Liver (tissue), 9 donors: ENCODE measurements around the gene GPR171. TPM values are rescaled to one million over a fixed set of nuclear protein-coding genes. Genes with fewer than 3 reads are reported as not detected.

Experiments
- DNase-seq: peaks from one replicate; pipeline ENCODE4 v3.0.0-alpha.2; 2017; ENCODE audit warnings: low spot score
- H3K27ac ChIP-seq, 2 donors: one replicate each; pipeline ENCODE4 v1.7.0; 2013; ENCODE audit warnings: inconsistent platforms in 2 of 2, low read length in 2 of 2, control low read depth in 1 of 2, low read depth in 1 of 2, mild to moderate bottlenecking in 1 of 2
- H3K27me3 ChIP-seq, 4 donors: one replicate each; pipeline versions ENCODE4 v1.6.1 to v1.7.0; 2013; ENCODE audit warnings: low read length in 3 of 4, inconsistent platforms in 1 of 4, mild to moderate bottlenecking in 1 of 4, moderate library complexity in 1 of 4; ENCODE audit not compliant: control insufficient read depth in 4 of 4, insufficient read depth in 4 of 4
- H3K36me3 ChIP-seq, 4 donors: one replicate each; pipeline versions ENCODE4 v1.6.1 to v1.7.0; 2013; ENCODE audit warnings: low read length in 3 of 4, mild to moderate bottlenecking in 3 of 4, low read depth in 1 of 4, moderate library complexity in 1 of 4; ENCODE audit not compliant: control insufficient read depth in 4 of 4, insufficient read depth in 3 of 4
- H3K4me1 ChIP-seq, 4 donors: one replicate each; pipeline versions ENCODE4 v1.6.1 to v1.7.0; 2013; ENCODE audit warnings: low read length in 3 of 4, mild to moderate bottlenecking in 3 of 4, moderate library complexity in 1 of 4; ENCODE audit not compliant: control insufficient read depth in 4 of 4, insufficient read depth in 4 of 4
- H3K4me3 ChIP-seq, 3 donors: one replicate each; pipeline versions ENCODE4 v1.6.1 to v1.7.0; 2013; ENCODE audit warnings: low read length in 3 of 3, control low read depth in 1 of 3, low read depth in 1 of 3, mild to moderate bottlenecking in 1 of 3
- H3K9ac ChIP-seq, 2 donors: one replicate each; pipeline ENCODE4 v1.7.0; 2013; ENCODE audit warnings: low read length in 2 of 2, mild to moderate bottlenecking in 2 of 2, moderate library complexity in 2 of 2, control low read depth in 1 of 2, low read depth in 1 of 2
- H3K9me3 ChIP-seq, 4 donors: one replicate each; pipeline versions ENCODE4 v1.6.1 to v1.7.0; 2013; ENCODE audit warnings: low read length in 3 of 4; ENCODE audit not compliant: control insufficient read depth in 4 of 4
- CTCF ChIP-seq: fragments of 150-350 bp; IDR thresholded peaks from 2 replicates; pipeline ENCODE4 v1.5.1; 2017; ENCODE audit warnings: improper control_type of control experiment, low read depth, low read length; ENCODE audit not compliant: missing input control
- EGR1 ChIP-seq, 2 donors: IDR thresholded peaks; 2 replicates each; pipeline ENCODE4 v1.6.1; 2016 to 2018; ENCODE audit warnings: antibody characterized with exemption in 2 of 2, low read depth in 2 of 2
- FOXA1 ChIP-seq: IDR thresholded peaks from 2 replicates; pipeline ENCODE4 v1.6.1; 2016; ENCODE audit warnings: antibody characterized with exemption
- FOXA2 ChIP-seq: IDR thresholded peaks from 2 replicates; pipeline ENCODE4 v1.6.1; 2016; ENCODE audit warnings: antibody characterized with exemption
- GABPA ChIP-seq, 2 donors: IDR thresholded peaks in 1 of 2; conservative IDR thresholded peaks in 1 of 2; 2 replicates each; pipeline ENCODE4 v1.6.1; 2016; ENCODE audit warnings: antibody characterized with exemption in 2 of 2, mild to moderate bottlenecking in 1 of 2, moderate library complexity in 1 of 2
- HNF4A ChIP-seq, 2 donors: conservative IDR thresholded peaks; 2 replicates each; pipeline ENCODE4 v1.6.1; 2016; ENCODE audit warnings: antibody characterized with exemption in 2 of 2, mild to moderate bottlenecking in 2 of 2
- HNF4G ChIP-seq: IDR thresholded peaks from 2 replicates; pipeline ENCODE4 v1.6.1; 2016; ENCODE audit warnings: antibody characterized with exemption
- JUND ChIP-seq, 2 donors: IDR thresholded peaks; 2 replicates each; pipeline ENCODE4 v1.6.1; 2016; ENCODE audit warnings: antibody characterized with exemption in 2 of 2
- NR2F2 ChIP-seq: IDR thresholded peaks from 2 replicates; pipeline ENCODE4 v1.6.1; 2016; ENCODE audit warnings: antibody characterized with exemption
- RAD21 ChIP-seq, 2 donors: IDR thresholded peaks; 2 replicates each; pipeline ENCODE4 v1.6.1; 2016; ENCODE audit warnings: antibody characterized with exemption in 2 of 2, mild to moderate bottlenecking in 2 of 2
- RXRA ChIP-seq, 2 donors: IDR thresholded peaks; 2 replicates each; pipeline ENCODE4 v1.6.1; 2017 to 2018; ENCODE audit warnings: antibody characterized with exemption in 2 of 2, mild to moderate bottlenecking in 1 of 2
- SP1 ChIP-seq: IDR thresholded peaks from 2 replicates; pipeline ENCODE4 v1.6.1; 2018; ENCODE audit warnings: antibody characterized with exemption, mild to moderate bottlenecking
- TAF1 ChIP-seq: conservative IDR thresholded peaks from 2 replicates; pipeline ENCODE4 v1.6.1; 2016; ENCODE audit warnings: antibody characterized with exemption, mild to moderate bottlenecking
- YY1 ChIP-seq: IDR thresholded peaks from 2 replicates; pipeline ENCODE4 v1.6.1; 2016; ENCODE audit warnings: antibody characterized with exemption, mild to moderate bottlenecking
- ZBTB33 ChIP-seq: IDR thresholded peaks from 2 replicates; pipeline ENCODE4 v1.6.1; 2016; ENCODE audit warnings: antibody characterized with exemption
- WGBS: extraction: QIAGEN DNeasy Blood & Tissue Kit; methylation state at CpG from one replicate; pipeline ENCODE4 v1.1.7; 2013; 5-methylcytosine and 5-hydroxymethylcytosine counted together
- polyA plus RNA-seq, 2 donors: library from polyadenylated mRNA; stranded (reverse) in 1 of 2; unstranded in 1 of 2; fragments of 200-250 nt in 1 of 2; fragments of >200 nt in 1 of 2; fragmentation: Nextera tagmentation in 1 of 2; extraction: Ambion mirVana in 1 of 2; gene quantifications; one replicate each; pipeline versions ENCODE4 v1.2.1 to v1.2.3, GENCODE V29; 2013 to 2015
- total RNA-seq, 2 donors: library from RNA; depleted of rRNA; stranded (reverse); fragments of >200 nt; gene quantifications; one replicate each; pipeline ENCODE4 v1.2.3, GENCODE V29; 2014
- TF ChIP-seq, protein P1 (sequence below): IDR thresholded peaks from 2 replicates; pipeline ENCODE4 v1.6.1; 2016; ENCODE audit warnings: antibody characterized with exemption
- TF ChIP-seq, protein P2 (sequence below): IDR thresholded peaks from 2 replicates; pipeline ENCODE4 v1.6.1; 2016; ENCODE audit warnings: antibody characterized with exemption
- TF ChIP-seq, protein P3 (sequence below): IDR thresholded peaks from 2 replicates; pipeline ENCODE4 v1.6.1; 2016; ENCODE audit warnings: antibody characterized with exemption, mild to moderate bottlenecking
- donor health status: healthy.
- donor health status: healthy.
- donor health status: healthy.
- donor health status: healthy.
- donor health status: healthy.

GPR171 gene
- total and polyA plus RNA-seq, 4 donors = 0.19 to 0.56 (median 0.28) TPM

GRCh38 chr3:151213151-151213550 lies 10.1 kb upstream of the GPR171 start:
- no peaks in the 10 kb centered on the region for H3K9me3 ChIP-seq
- TF ChIP-seq GABPA (IDR thresholded peaks at IDR 0.05 in 1 of 2, conservative IDR thresholded peaks at IDR 0.05 in 1 of 2) (no peak), CTCF (no peak), NR2F2 (no peak), TAF1 (no peak), JUND (IDR thresholded peaks at IDR 0.05) (no peak), RXRA (IDR thresholded peaks at IDR 0.05) (no peak)
- TF ChIP-seq, protein P1, sequence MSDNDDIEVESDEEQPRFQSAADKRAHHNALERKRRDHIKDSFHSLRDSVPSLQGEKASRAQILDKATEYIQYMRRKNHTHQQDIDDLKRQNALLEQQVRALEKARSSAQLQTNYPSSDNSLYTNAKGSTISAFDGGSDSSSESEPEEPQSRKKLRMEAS = no peak
- WGBS = 68% methylated on average over 4 of the region's 4 CpGs
- no peaks in the 10 kb centered on the region for H3K36me3 ChIP-seq
- H3K4me1 ChIP-seq = peaks cover 4 to 24% (median 11%) of the 10 kb centered on the region in 4 donors
- no peak overlapping the region for H3K9ac ChIP-seq
- no peak overlapping the region for H3K27ac ChIP-seq
- H3K27me3 ChIP-seq = no peaks in the 10 kb centered on the region
- H3K4me3 ChIP-seq = no peak overlapping the region
- DNase-seq = no peak

DNA sequence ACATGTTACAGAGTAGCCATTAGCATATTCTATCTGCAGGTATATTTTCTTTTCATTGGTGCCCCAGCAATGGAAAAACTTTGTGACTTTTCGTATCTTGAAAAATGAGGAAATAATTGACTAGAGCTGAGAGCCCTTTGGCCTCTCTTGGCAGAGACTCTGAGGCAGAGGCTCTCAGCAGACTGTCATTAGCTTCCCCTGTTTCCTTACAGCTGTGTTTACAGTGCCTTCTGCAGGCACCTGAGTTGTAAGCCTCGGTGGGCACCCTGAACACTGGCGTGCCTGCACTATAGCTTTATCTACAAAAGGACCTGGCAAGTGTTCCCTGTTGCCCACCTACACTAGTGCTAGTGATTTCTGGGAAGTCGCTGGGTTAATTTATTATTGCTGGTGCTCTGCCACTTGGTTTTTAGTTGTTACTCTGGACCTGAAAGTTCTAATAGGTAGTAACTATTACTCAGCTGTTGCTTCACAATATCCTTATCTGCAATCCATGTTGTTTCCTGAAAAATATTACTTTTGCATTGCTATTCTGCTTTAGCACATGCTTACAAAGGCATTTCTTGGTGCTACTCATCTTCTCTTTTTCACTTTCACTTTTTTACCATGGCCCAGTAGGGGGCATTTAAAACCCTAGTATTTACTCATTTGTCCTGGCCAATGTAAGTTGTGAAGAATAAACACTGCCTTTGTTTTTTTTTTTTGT lies 7.8 kb upstream of the GPR171 start:
- DNase-seq = no peak
- WGBS = 13% methylated on average over 4 of the region's 4 CpGs
- no peaks in the 10 kb centered on the region for H3K9me3 ChIP-seq
- H3K36me3 ChIP-seq = no peaks in the 10 kb centered on the region
- TF ChIP-seq HNF4G (peak; percentile 39), RXRA (IDR thresholded peaks at IDR 0.05) (peak; percentile 53 to 57), JUND (IDR thresholded peaks at IDR 0.05) (peak; percentile 23 to 73), FOXA2 (peak; percentile 69), CTCF (peak; percentile 31), GABPA (IDR thresholded peaks at IDR 0.05 in 1 of 2, conservative IDR thresholded peaks at IDR 0.05 in 1 of 2) (no peak), YY1 (peak; percentile 58), FOXA1 (peak; percentile 25), HNF4A (conservative IDR thresholded peaks at IDR 0.05) (peak; percentile 70 to 78), TAF1 (peak; percentile 61), EGR1 (IDR thresholded peaks at IDR 0.05; ENCODE audit: low read depth in 2 of 2) (peak in 1 of 2 donors; percentile 21), SP1 (peak; percentile 78), ZBTB33 (no peak), NR2F2 (peak; percentile 66), RAD21 (IDR thresholded peaks at IDR 0.05) (peak; percentile 26 to 43)
- TF ChIP-seq, protein P1 = peak; percentile 13
- TF ChIP-seq, protein P2, sequence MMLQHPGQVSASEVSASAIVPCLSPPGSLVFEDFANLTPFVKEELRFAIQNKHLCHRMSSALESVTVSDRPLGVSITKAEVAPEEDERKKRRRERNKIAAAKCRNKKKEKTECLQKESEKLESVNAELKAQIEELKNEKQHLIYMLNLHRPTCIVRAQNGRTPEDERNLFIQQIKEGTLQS = no peak
- TF ChIP-seq, protein P3, sequence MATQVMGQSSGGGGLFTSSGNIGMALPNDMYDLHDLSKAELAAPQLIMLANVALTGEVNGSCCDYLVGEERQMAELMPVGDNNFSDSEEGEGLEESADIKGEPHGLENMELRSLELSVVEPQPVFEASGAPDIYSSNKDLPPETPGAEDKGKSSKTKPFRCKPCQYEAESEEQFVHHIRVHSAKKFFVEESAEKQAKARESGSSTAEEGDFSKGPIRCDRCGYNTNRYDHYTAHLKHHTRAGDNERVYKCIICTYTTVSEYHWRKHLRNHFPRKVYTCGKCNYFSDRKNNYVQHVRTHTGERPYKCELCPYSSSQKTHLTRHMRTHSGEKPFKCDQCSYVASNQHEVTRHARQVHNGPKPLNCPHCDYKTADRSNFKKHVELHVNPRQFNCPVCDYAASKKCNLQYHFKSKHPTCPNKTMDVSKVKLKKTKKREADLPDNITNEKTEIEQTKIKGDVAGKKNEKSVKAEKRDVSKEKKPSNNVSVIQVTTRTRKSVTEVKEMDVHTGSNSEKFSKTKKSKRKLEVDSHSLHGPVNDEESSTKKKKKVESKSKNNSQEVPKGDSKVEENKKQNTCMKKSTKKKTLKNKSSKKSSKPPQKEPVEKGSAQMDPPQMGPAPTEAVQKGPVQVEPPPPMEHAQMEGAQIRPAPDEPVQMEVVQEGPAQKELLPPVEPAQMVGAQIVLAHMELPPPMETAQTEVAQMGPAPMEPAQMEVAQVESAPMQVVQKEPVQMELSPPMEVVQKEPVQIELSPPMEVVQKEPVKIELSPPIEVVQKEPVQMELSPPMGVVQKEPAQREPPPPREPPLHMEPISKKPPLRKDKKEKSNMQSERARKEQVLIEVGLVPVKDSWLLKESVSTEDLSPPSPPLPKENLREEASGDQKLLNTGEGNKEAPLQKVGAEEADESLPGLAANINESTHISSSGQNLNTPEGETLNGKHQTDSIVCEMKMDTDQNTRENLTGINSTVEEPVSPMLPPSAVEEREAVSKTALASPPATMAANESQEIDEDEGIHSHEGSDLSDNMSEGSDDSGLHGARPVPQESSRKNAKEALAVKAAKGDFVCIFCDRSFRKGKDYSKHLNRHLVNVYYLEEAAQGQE = peak; percentile 12
- H3K27ac ChIP-seq = peak overlapping the region; percentile 60 to 83
- peak overlapping the region in 2 of 3 donors; percentile 41 to 56 for H3K4me3 ChIP-seq
- peaks cover 4 to 17% (median 10%) of the 10 kb centered on the region in 4 donors for H3K4me1 ChIP-seq
- H3K27me3 ChIP-seq = no peaks in the 10 kb centered on the region
- peak overlapping the region in 1 of 2 donors; percentile 36 for H3K9ac ChIP-seq
